ENCODE data around the gene ERAP2.

ERAP2 gene

GRCh38 chr5:96881511-96882115 is 5.3 kb downstream of the ERAP2 start:
- TF ChIP-seq RAD21 (IDR thresholded peaks at IDR 0.05; ENCODE audit: low read depth) (no peak), REST (IDR thresholded peaks at IDR 0.05; ENCODE audit: low read depth) (no peak), FOXM1 (IDR thresholded peaks at IDR 0.05; ENCODE audit: borderline replicate concordance, low read depth) (no peak), CREB1 (IDR thresholded peaks at IDR 0.05; ENCODE audit: low read depth) (no peak), YY1 (IDR thresholded peaks at IDR 0.05; ENCODE audit: low read depth) (no peak), ZBTB7A (IDR thresholded peaks at IDR 0.05; ENCODE audit: low read depth) (no peak), EGR1 (IDR thresholded peaks at IDR 0.05) (no peak), TCF12 (IDR thresholded peaks at IDR 0.05; ENCODE audit: low read depth) (no peak), TAF1 (IDR thresholded peaks at IDR 0.05; ENCODE audit: low read depth) (no peak), TEAD4 (IDR thresholded peaks at IDR 0.05) (no peak)

- TF ChIP-seq TEAD4 (IDR thresholded peaks at IDR 0.05) (no peak), REST (IDR thresholded peaks at IDR 0.05; ENCODE audit: low read depth) (no peak), CREB1 (IDR thresholded peaks at IDR 0.05; ENCODE audit: low read depth) (no peak), MAX (IDR thresholded peaks at IDR 0.05) (no peak), RAD21 (IDR thresholded peaks at IDR 0.05; ENCODE audit: low read depth) (no peak), EGR1 (IDR thresholded peaks at IDR 0.05) (no peak), EP300 (IDR thresholded peaks at IDR 0.05; ENCODE audit: borderline replicate concordance) (no peak), TAF1 (IDR thresholded peaks at IDR 0.05; ENCODE audit: low read depth) (no peak), YY1 (IDR thresholded peaks at IDR 0.05; ENCODE audit: low read depth) (no peak), CEBPB (IDR thresholded peaks at IDR 0.05) (no peak), FOXM1 (IDR thresholded peaks at IDR 0.05; ENCODE audit: borderline replicate concordance, low read depth) (no peak), TCF12 (IDR thresholded peaks at IDR 0.05; ENCODE audit: low read depth) (no peak), NFIC (IDR thresholded peaks at IDR 0.05) (no peak), ZBTB7A (IDR thresholded peaks at IDR 0.05; ENCODE audit: low read depth) (no peak), USF1 (IDR thresholded peaks at IDR 0.05) (no peak)
These were observed 7.6 kb downstream of the ERAP2 start for GRCh38 chr5:96883871-96884270.

- TF ChIP-seq USF1 (IDR thresholded peaks at IDR 0.05): no peak
- no peak for TF ChIP-seq NFIC (IDR thresholded peaks at IDR 0.05)
- TF ChIP-seq TCF12 (IDR thresholded peaks at IDR 0.05; ENCODE audit: low read depth): no peak
- TF ChIP-seq EP300 (IDR thresholded peaks at IDR 0.05; ENCODE audit: borderline replicate concordance): no peak
- TF ChIP-seq MAX (IDR thresholded peaks at IDR 0.05): no peak
These were observed 8.7 kb downstream of the ERAP2 start for GRCh38 chr5:96884995-96885394.

GRCh38 chr5:96885518-96886338 is 9.4 kb downstream of the ERAP2 start:
- TF ChIP-seq YY1 (IDR thresholded peaks at IDR 0.05; ENCODE audit: low read depth) (no peak), EP300 (IDR thresholded peaks at IDR 0.05; ENCODE audit: borderline replicate concordance) (no peak), USF1 (IDR thresholded peaks at IDR 0.05) (no peak), FOXM1 (IDR thresholded peaks at IDR 0.05; ENCODE audit: borderline replicate concordance, low read depth) (no peak), TEAD4 (IDR thresholded peaks at IDR 0.05) (no peak), RAD21 (IDR thresholded peaks at IDR 0.05; ENCODE audit: low read depth) (no peak), REST (IDR thresholded peaks at IDR 0.05; ENCODE audit: low read depth) (no peak), TAF1 (IDR thresholded peaks at IDR 0.05; ENCODE audit: low read depth) (no peak), MAX (IDR thresholded peaks at IDR 0.05) (no peak), ZBTB7A (IDR thresholded peaks at IDR 0.05; ENCODE audit: low read depth) (no peak), EGR1 (IDR thresholded peaks at IDR 0.05) (no peak), TCF12 (IDR thresholded peaks at IDR 0.05; ENCODE audit: low read depth) (no peak)
